CD4-positive, alpha-beta T cell (primary cell): Measurements from ENCODE around the gene FBLN2. TPM values are rescaled to one million over a fixed set of nuclear protein-coding genes. Genes with fewer than 3 reads are reported as not detected.

ENCODE experiments used
- ATAC-seq: fragments of 200-7000 bp; cut with Tn5 transposase; one replicate; pipeline ENCODE4 v1.10.0; 2022; ENCODE audit warnings: mild to moderate bottlenecking; ENCODE audit not compliant: poor library complexity
- CTCF ChIA-PET: fragments of 350-600 bp; sonication (Branson Sonifier 250); formaldehyde crosslinking; loops from one replicate; lab custom pipeline; 2021; ENCODE audit warnings: antibody characterized with exemption, inconsistent platforms; lab: Charles Lee
- POLR2A ChIA-PET: fragments of 350-600 bp; sonication (Branson Sonifier 250); formaldehyde crosslinking; loops from one replicate; lab custom pipeline; 2021; ENCODE audit warnings: antibody characterized with exemption, inconsistent platforms; lab: Charles Lee
- DNase-seq, 14 experiments: peaks; one replicate each; pipeline ENCODE4 v3.0.0-alpha.2; 2013 to 2020; ENCODE audit warnings: mixed read lengths in 2 of 14
- H3K27ac ChIP-seq, 2 donors: one replicate each; pipeline versions ENCODE4 v1.5.1 to v1.7.0; 2013; ENCODE audit warnings: low read length in 2 of 2, low read depth in 1 of 2, mild to moderate bottlenecking in 1 of 2
- H3K27me3 ChIP-seq, 2 experiments: 1 replicate in 1 of 2; 2 replicates in 1 of 2; pipeline versions ENCODE4 v1.6.1 to v1.7.0; 2013; ENCODE audit warnings: low read length in 2 of 2, control low read depth in 1 of 2, mild to moderate bottlenecking in 1 of 2, moderate library complexity in 1 of 2; ENCODE audit not compliant: insufficient read depth in 2 of 2, control insufficient read depth in 1 of 2
- H3K36me3 ChIP-seq: one replicate; pipeline ENCODE4 v1.6.1; 2013; ENCODE audit warnings: low read length, control low read depth; ENCODE audit not compliant: insufficient read depth
- H3K4me1 ChIP-seq: one replicate; pipeline ENCODE4 v1.6.1; 2013; ENCODE audit warnings: low read length, control low read depth; ENCODE audit not compliant: insufficient read depth
- H3K4me3 ChIP-seq: one replicate; pipeline ENCODE4 v1.5.1; 2013; ENCODE audit warnings: mild to moderate bottlenecking, low read length, moderate library complexity
- H3K9me3 ChIP-seq, 2 experiments: 1 replicate in 1 of 2; 2 replicates in 1 of 2; pipeline versions ENCODE4 v1.6.1 to v1.7.0; 2013; ENCODE audit warnings: low read length in 2 of 2, mild to moderate bottlenecking in 2 of 2, control low read depth in 1 of 2, moderate library complexity in 1 of 2; ENCODE audit not compliant: control insufficient read depth in 1 of 2, insufficient read depth in 1 of 2
- H3K27ac Mint-ChIP-seq: one replicate; pipeline ENCODE4 v1.8.0; 2020; ENCODE audit warnings: mixed read lengths
- H3K27me3 Mint-ChIP-seq: one replicate; pipeline ENCODE4 v1.8.0; 2021; ENCODE audit warnings: mixed read lengths
- H3K36me3 Mint-ChIP-seq: one replicate; pipeline ENCODE4 v1.8.0; 2021; ENCODE audit warnings: low read depth, mixed read lengths
- H3K4me1 Mint-ChIP-seq: one replicate; pipeline ENCODE4 v1.8.0; 2021; ENCODE audit warnings: low read depth, mixed read lengths
- H3K4me3 Mint-ChIP-seq: one replicate; pipeline ENCODE4 v1.8.0; 2020; ENCODE audit warnings: mild to moderate bottlenecking, mixed read lengths
- H3K9me3 Mint-ChIP-seq: one replicate; pipeline ENCODE4 v1.8.0; 2020; ENCODE audit warnings: mixed read lengths
- intact Hi-C, 2 experiments: fragments of 100-400 bp; cut with DNase I in 1 of 2; cut with micrococcal nuclease in 1 of 2; formaldehyde crosslinking; loops; one replicate each; pipeline versions ENCODE4 v1.15.1 to v1.9.0; 2023 to 2025; cut with DNase I, micrococcal nuclease
- total RNA-seq, 174 experiments: library from RNA in 2 of 174; stranded (reverse) in 2 of 174; gene quantifications; one replicate each; pipeline ENCODE4 v1.2.3 and lab custom pipeline; 2021 to 2026
- TF ChIP-seq, protein P1 (sequence below): fragments of 200-600 bp; IDR thresholded peaks from one replicate; pipeline ENCODE4 v1.8.0; 2022; ENCODE audit warnings: antibody characterized with exemption, mild to moderate bottlenecking

The FBLN2 gene
- total RNA-seq, 2 experiments from 2014 or later, result 0.19 to 0.25 TPM

DNA sequence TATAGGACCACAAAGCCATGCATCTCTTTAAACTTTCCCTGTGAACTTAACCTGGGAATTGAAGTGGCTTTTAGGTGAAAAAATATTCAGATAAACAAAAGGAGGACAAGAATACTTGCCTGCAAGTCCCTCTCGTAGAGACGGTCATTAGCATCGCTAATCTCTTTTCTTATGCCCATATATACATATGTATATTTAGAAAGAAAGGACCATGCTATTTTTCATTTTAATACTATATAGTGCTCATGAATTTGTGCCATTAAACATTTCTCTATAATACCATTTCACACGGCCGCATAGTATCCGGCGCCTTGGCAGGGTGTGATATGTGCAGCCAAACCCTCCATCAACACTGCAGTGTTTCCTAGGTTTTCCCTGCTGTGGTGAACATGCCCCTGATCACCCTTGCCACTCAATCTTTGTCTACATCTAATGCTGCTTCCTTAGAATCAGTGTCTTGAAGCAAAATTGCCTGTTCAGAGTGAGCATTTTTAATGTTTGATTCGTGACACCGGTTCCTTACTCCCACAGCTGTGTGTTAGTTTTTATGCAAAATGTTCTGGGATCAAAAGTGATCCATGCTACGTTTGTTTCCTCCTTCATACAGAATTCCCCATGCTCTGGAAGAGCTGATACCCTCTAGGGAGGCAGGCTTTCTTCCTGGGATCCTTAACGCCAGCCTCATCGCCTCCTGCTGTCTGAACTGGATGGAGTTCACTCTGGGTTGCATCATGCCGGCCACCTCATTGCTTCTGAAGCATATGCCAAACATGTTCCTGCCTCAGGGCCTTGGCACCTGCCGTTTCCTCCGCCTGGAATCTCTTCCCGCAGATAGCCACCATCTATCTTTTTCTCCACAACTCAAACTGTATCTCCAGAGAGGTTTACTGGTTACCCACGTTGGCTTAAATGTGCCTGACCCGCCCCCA is 118.1 kb downstream of the FBLN2 start:
- no peak overlapping the region for H3K27ac Mint-ChIP-seq
- no peak overlapping the region for H3K27ac ChIP-seq
- POLR2A ChIA-PET, result interaction anchor here (0.8 kb wide), 1 partner anchor 182 kb away, joined by 3 read pairs; no protein-coding TSS in a partner anchor
- no peaks in the 10 kb centered on the region for H3K36me3 Mint-ChIP-seq
- TF ChIP-seq, protein P1, sequence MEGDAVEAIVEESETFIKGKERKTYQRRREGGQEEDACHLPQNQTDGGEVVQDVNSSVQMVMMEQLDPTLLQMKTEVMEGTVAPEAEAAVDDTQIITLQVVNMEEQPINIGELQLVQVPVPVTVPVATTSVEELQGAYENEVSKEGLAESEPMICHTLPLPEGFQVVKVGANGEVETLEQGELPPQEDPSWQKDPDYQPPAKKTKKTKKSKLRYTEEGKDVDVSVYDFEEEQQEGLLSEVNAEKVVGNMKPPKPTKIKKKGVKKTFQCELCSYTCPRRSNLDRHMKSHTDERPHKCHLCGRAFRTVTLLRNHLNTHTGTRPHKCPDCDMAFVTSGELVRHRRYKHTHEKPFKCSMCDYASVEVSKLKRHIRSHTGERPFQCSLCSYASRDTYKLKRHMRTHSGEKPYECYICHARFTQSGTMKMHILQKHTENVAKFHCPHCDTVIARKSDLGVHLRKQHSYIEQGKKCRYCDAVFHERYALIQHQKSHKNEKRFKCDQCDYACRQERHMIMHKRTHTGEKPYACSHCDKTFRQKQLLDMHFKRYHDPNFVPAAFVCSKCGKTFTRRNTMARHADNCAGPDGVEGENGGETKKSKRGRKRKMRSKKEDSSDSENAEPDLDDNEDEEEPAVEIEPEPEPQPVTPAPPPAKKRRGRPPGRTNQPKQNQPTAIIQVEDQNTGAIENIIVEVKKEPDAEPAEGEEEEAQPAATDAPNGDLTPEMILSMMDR, result no peak
- CTCF ChIA-PET, result interaction anchor here (1.3 kb wide), 1 partner anchor 19 kb away, joined by 3 read pairs; no protein-coding TSS in a partner anchor
- no peaks in the 10 kb centered on the region for H3K36me3 ChIP-seq
- intact Hi-C loops, result no loop called here
- peaks cover 0 to 5% of the 10 kb centered on the region in 2 experiments for H3K9me3 ChIP-seq
- H3K9me3 Mint-ChIP-seq, result no peaks in the 10 kb centered on the region
- H3K4me1 Mint-ChIP-seq, result no peaks in the 10 kb centered on the region
- no peaks in the 10 kb centered on the region for H3K4me1 ChIP-seq
- H3K4me3 Mint-ChIP-seq, result no peak overlapping the region
- peaks cover 10 to 17% of the 10 kb centered on the region in 2 experiments for H3K27me3 ChIP-seq
- ATAC-seq (no peak), DNase-seq (no peak)
- no peak overlapping the region for H3K4me3 ChIP-seq
- peaks cover 22% of the 10 kb centered on the region for H3K27me3 Mint-ChIP-seq

DNA sequence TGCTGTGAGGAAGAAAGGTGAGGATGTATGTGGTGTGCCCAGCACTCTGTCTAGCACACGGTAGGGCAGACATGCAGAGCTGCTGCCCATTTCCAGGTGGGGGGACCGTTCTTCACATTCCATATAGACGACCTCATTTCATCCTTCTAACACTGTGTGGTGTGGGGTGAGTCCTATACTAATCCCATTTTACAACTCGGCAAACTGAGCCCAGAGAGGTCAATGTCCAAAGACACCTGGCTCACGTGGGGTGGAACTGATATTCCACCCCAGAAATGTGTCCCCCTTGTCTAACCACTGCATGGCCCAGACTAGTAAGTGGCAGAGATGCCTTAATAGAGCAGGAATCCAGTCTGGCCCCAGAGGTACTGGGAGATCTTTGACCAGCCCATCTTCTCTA is 119.2 kb downstream of the FBLN2 start:
- no peak for ATAC-seq

DNA sequence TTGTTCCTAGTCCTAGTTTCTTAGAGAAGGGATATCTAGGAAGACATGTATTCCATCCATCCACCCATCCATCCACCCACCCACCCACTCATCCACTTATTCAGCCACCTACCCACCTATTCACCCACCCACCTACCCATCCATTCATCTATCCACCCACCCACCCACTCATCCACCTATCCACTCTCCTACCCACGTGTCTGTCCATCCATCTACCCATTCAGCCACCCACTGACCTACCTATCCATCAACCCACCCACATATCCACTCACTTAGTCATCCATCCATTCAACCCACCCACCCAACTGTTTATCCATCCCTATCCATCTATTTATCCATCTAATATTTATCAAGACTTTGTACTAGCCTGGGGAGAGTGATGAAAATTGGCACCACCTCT is 120.5 kb downstream of the FBLN2 start:
- peaks cover 32% of the 10 kb centered on the region for H3K27me3 Mint-ChIP-seq
- TF ChIP-seq, protein P1, result no peak
- no peaks in the 10 kb centered on the region for H3K36me3 Mint-ChIP-seq
- Histone ChIP-seq H3K36me3 (no peaks in the 10 kb centered on the region), H3K4me1 (no peaks in the 10 kb centered on the region), H3K27ac (no peak overlapping the region), H3K27me3 (peaks cover 10 to 17% of the 10 kb centered on the region in 2 experiments), H3K4me3 (no peak overlapping the region), H3K9me3 (peaks cover 0 to 5% of the 10 kb centered on the region in 2 experiments)
- ChIA-PET POLR2A (no interaction called here), CTCF (interaction anchor here (1.0 kb wide), 2 partner anchors 12 to 211 kb away, joined by 3 read pairs; partner anchors contain the start of gene WNT7A)
- no peak overlapping the region for H3K27ac Mint-ChIP-seq
- intact Hi-C loops, result no loop called here
- H3K4me3 Mint-ChIP-seq, result no peak overlapping the region
- no peak for DNase-seq
- no peak for ATAC-seq
- no peaks in the 10 kb centered on the region for H3K9me3 Mint-ChIP-seq
- H3K4me1 Mint-ChIP-seq, result no peaks in the 10 kb centered on the region

More for the DNA sequence above, 119.2 kb downstream of the FBLN2 start:
- peaks cover 0 to 5% of the 10 kb centered on the region in 2 experiments for H3K9me3 ChIP-seq
- Mint-ChIP-seq H3K36me3 (no peaks in the 10 kb centered on the region), H3K4me3 (no peak overlapping the region), H3K4me1 (no peaks in the 10 kb centered on the region), H3K9me3 (no peaks in the 10 kb centered on the region), H3K27ac (no peak overlapping the region), H3K27me3 (peaks cover 27% of the 10 kb centered on the region)
- no peak overlapping the region for H3K27ac ChIP-seq
- ChIA-PET POLR2A (no interaction called here), CTCF (no interaction called here)
- TF ChIP-seq, protein P1, result no peak
- no peak for DNase-seq
- no peak overlapping the region for H3K4me3 ChIP-seq
- peaks cover 10 to 17% of the 10 kb centered on the region in 2 experiments for H3K27me3 ChIP-seq
- H3K4me1 ChIP-seq, result no peaks in the 10 kb centered on the region
- intact Hi-C loops, result no loop called here
- no peaks in the 10 kb centered on the region for H3K36me3 ChIP-seq
